HepG2 (cell line): ENCODE results near the gene RITA1. TPM values are rescaled to one million over a fixed set of nuclear protein-coding genes. Genes with fewer than 3 reads are reported as not detected.

Source experiments
- BRCA1 ChIP-seq: sonication (generic); formaldehyde crosslinking; IDR thresholded peaks from 2 replicates; pipeline ENCODE4 v1.4.0; 2020; ENCODE audit warnings: missing genetic modification reagents
- CREB1 ChIP-seq, 2 experiments: fragments of 450-650 bp in 1 of 2; IDR thresholded peaks; 2 replicates each; pipeline ENCODE4 v1.6.1; 2016 to 2017; ENCODE audit warnings: control low read depth in 1 of 2, mild to moderate bottlenecking in 1 of 2, missing compliant biosample characterization in 1 of 2, missing genetic modification characterization in 1 of 2
- ELF3 ChIP-seq: IDR thresholded peaks from 2 replicates; pipeline ENCODE4 v1.6.1; 2016; ENCODE audit warnings: missing genetic modification reagents, missing compliant biosample characterization
- HNF4G ChIP-seq, 2 experiments: sonication (generic) in 1 of 2; formaldehyde crosslinking in 1 of 2; IDR thresholded peaks; 2 replicates each; pipeline versions ENCODE4 v1.4.0 to v1.6.1; 2011 to 2020; ENCODE audit warnings: borderline replicate concordance in 2 of 2, low read depth in 2 of 2, mild to moderate bottlenecking in 2 of 2, low read length in 1 of 2, missing genetic modification reagents in 1 of 2, moderate library complexity in 1 of 2
- JUND ChIP-seq: sonication (generic); formaldehyde crosslinking; IDR thresholded peaks from 2 replicates; pipeline ENCODE4 v1.8.0; 2022; ENCODE audit warnings: mild to moderate bottlenecking, missing genetic modification reagents
- KAT7 ChIP-seq: IDR thresholded peaks from 2 replicates; pipeline ENCODE4 v1.6.1; 2018; ENCODE audit warnings: borderline replicate concordance, missing compliant biosample characterization
- MEIS2 ChIP-seq: sonication (generic); formaldehyde crosslinking; IDR thresholded peaks from 2 replicates; pipeline ENCODE4 v1.9.0; 2021; ENCODE audit warnings: mild to moderate bottlenecking, missing genetic modification reagents
- RXRA ChIP-seq: sonication (generic); formaldehyde crosslinking; IDR thresholded peaks from 2 replicates; pipeline ENCODE4 v1.5.1; 2020; ENCODE audit warnings: missing genetic modification reagents
- SCMH1 ChIP-seq: sonication (generic); formaldehyde crosslinking; IDR thresholded peaks from 2 replicates; pipeline ENCODE4 v1.9.0; 2021; ENCODE audit warnings: missing genetic modification reagents, mild to moderate bottlenecking, borderline replicate concordance
- SOX6 ChIP-seq, 2 experiments: fragments of 450-650 bp in 1 of 2; sonication (generic) in 1 of 2; formaldehyde crosslinking in 1 of 2; IDR thresholded peaks; 2 replicates each; pipeline versions ENCODE4 v1.4.0 to v1.6.1; 2017 to 2020; ENCODE audit warnings: antibody characterized with exemption in 1 of 2, mild to moderate bottlenecking in 1 of 2, missing genetic modification reagents in 1 of 2
- SPEN ChIP-seq: sonication (generic); formaldehyde crosslinking; IDR thresholded peaks from 2 replicates; pipeline ENCODE4 v1.5.1; 2020; ENCODE audit warnings: low read depth, mild to moderate bottlenecking, missing genetic modification reagents
- TCF12 ChIP-seq, 2 experiments: fragments of 450-650 bp in 1 of 2; sonication (generic) in 1 of 2; formaldehyde crosslinking in 1 of 2; IDR thresholded peaks; 2 replicates each; pipeline versions ENCODE4 v1.6.1 to v1.8.0; 2017 to 2022; ENCODE audit warnings: antibody characterized with exemption in 1 of 2, mild to moderate bottlenecking in 1 of 2, missing genetic modification reagents in 1 of 2, moderate library complexity in 1 of 2
- ZFP41 ChIP-seq: sonication (generic); formaldehyde crosslinking; IDR thresholded peaks from 2 replicates; pipeline ENCODE4 v1.4.0; 2020; ENCODE audit warnings: mild to moderate bottlenecking, missing genetic modification reagents, borderline replicate concordance
- ZNF235 ChIP-seq: sonication (generic); formaldehyde crosslinking; IDR thresholded peaks from 2 replicates; pipeline ENCODE4 v1.8.1; 2023; ENCODE audit warnings: mild to moderate bottlenecking, missing genetic modification reagents, borderline replicate concordance
- ZNF331 ChIP-seq: sonication (generic); formaldehyde crosslinking; IDR thresholded peaks from 2 replicates; pipeline ENCODE4 v1.4.0; 2020; ENCODE audit warnings: missing genetic modification reagents
- ZNF350 ChIP-seq: sonication (generic); formaldehyde crosslinking; IDR thresholded peaks from 2 replicates; pipeline ENCODE4 v1.4.0; 2020; ENCODE audit warnings: mild to moderate bottlenecking, low read depth, missing genetic modification reagents, borderline replicate concordance
- ZNF441 ChIP-seq: sonication (generic); formaldehyde crosslinking; IDR thresholded peaks from 2 replicates; pipeline ENCODE4 v1.7.0; 2021; ENCODE audit warnings: missing genetic modification reagents, borderline replicate concordance
- ZNF660 ChIP-seq: sonication (generic); formaldehyde crosslinking; IDR thresholded peaks from 2 replicates; pipeline ENCODE4 v1.5.1; 2020; ENCODE audit warnings: mild to moderate bottlenecking, low read depth, missing genetic modification reagents, borderline replicate concordance
- ZNF788 ChIP-seq: sonication (generic); formaldehyde crosslinking; IDR thresholded peaks from 2 replicates; pipeline ENCODE4 v1.5.0; 2020; ENCODE audit warnings: mild to moderate bottlenecking, missing genetic modification reagents, borderline replicate concordance
- polyA plus RNA-seq, 8 experiments: library from polyadenylated mRNA; depleted of rRNA in 3 of 8; stranded (reverse) in 7 of 8; unstranded in 1 of 8; fragments of >200 nt; fragmentation: Illumina TruSeq in 4 of 8; extraction: Trizol in 4 of 8; gene quantifications; 2 replicates each; pipeline versions ENCODE4 v1.2.1 to v1.2.3, GENCODE V29; 2011 to 2016; ENCODE audit warnings: low read depth in 4 of 8, missing spikeins in 1 of 8, mixed read lengths in 1 of 8; ENCODE audit not compliant: insufficient read depth in 1 of 8
- total RNA-seq, 5 experiments: library from RNA; depleted of rRNA; stranded (reverse); fragments of >200 nt; fragmentation: Illumina TruSeq; extraction: Trizol; gene quantifications; 2 replicates each; pipeline ENCODE4 v1.2.3, GENCODE V29; 2016; ENCODE audit warnings: low read depth in 1 of 5
- TF ChIP-seq, protein P1 (sequence below): sonication (generic); formaldehyde crosslinking; IDR thresholded peaks from 2 replicates; pipeline ENCODE4 v1.8.0; 2022; ENCODE audit warnings: low read depth, missing genetic modification reagents
- TF ChIP-seq, protein P2 (sequence below): sonication (generic); formaldehyde crosslinking; IDR thresholded peaks from 2 replicates; pipeline ENCODE4 v1.4.0; 2020; ENCODE audit warnings: missing genetic modification reagents

RITA1 gene
- total and polyA plus RNA-seq, 2 of the 13 experiments (the other 11 are each of a cell fraction or from before 2014, with no cell fraction given), result 12.4 to 28.9 TPM

DNA sequence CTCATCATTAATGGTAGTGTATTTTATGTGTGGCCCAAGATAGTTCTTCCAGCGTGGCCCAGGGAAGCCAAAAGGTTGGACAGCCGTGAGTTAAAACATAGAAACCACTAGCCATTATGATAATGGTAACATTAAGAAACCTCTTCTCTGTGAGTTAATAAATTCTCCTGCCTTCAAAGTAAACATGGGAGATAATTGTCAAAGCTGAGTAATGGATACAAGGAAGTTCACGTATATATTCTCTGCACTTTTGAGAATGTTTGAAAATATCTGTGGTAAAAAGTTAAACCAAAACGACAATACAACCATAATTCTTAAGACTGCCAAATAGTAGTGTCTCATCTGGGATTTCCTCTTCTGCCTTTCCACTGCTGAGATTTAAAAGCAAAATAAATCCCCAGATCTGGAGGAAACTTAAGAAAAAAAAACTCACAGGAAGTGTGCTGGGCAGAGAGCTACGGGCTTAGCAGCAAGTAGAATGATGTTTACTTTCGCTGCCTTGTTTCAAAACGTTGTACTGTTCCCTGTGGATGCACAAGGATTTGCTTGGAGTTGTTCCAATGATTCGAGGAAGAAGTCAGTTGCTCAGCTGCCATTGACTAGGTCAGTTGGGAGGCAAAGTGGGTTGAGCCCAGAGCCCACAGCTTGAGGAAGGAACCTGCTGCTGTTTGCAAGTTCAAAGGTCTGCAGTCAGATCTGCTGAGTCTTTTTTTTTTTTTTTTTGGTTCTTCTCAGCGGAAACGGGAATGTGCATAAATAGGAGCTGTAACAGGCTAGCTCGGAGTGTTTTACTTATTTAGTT, 37.4 kb downstream of the RITA1 start (continued):
- no peak for TF ChIP-seq ZFP41 (CRISPR knock-in tag)
- no peak for TF ChIP-seq JUND (CRISPR knock-in tag)
- TF ChIP-seq, protein P1, sequence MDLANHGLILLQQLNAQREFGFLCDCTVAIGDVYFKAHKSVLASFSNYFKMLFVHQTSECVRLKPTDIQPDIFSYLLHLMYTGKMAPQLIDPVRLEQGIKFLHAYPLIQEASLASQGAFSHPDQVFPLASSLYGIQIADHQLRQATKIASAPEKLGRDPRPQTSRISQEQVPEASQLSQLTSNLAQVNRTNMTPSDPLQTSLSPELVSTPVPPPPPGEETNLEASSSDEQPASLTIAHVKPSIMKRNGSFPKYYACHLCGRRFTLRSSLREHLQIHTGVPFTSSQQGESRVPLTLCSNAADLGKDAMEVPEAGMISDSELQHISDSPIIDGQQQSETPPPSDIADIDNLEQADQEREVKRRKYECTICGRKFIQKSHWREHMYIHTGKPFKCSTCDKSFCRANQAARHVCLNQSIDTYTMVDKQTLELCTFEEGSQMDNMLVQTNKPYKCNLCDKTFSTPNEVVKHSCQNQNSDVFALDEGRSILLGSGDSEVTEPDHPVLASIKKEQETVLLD (CRISPR knock-in tag), result no peak
- no peak for TF ChIP-seq ZNF235 (CRISPR knock-in tag)
- TF ChIP-seq KAT7 (CRISPR knock-in tag), result 0 out of 2 replicates have a peak, but pooled peaks have one; percentile 19
- no peak for TF ChIP-seq SCMH1
- TF ChIP-seq ZNF441 (CRISPR knock-in tag), result no peak
- TF ChIP-seq MEIS2 (CRISPR knock-in tag), result no peak
- TF ChIP-seq TCF12 (IDR thresholded peaks at IDR 0.05), result no peak
- TF ChIP-seq TCF12 (CRISPR knock-in tag; IDR thresholded peaks at IDR 0.05), result no peak
- TF ChIP-seq CREB1 (IDR thresholded peaks at IDR 0.05), result no peak
- TF ChIP-seq CREB1 (CRISPR knock-in tag; IDR thresholded peaks at IDR 0.05), result peak; percentile 46; the same call in 1 of the 2 replicates
- TF ChIP-seq ZNF331 (CRISPR knock-in tag), result peak; percentile 51; the same call in 1 of the 2 replicates
- no peak for TF ChIP-seq SPEN (CRISPR knock-in tag)
- peak; percentile 71 for TF ChIP-seq ELF3 (CRISPR knock-in tag)
- TF ChIP-seq RXRA (CRISPR knock-in tag), result peak; percentile 25; the same call in 1 of the 2 replicates
- TF ChIP-seq ZNF788, result no peak
- TF ChIP-seq, protein P2, sequence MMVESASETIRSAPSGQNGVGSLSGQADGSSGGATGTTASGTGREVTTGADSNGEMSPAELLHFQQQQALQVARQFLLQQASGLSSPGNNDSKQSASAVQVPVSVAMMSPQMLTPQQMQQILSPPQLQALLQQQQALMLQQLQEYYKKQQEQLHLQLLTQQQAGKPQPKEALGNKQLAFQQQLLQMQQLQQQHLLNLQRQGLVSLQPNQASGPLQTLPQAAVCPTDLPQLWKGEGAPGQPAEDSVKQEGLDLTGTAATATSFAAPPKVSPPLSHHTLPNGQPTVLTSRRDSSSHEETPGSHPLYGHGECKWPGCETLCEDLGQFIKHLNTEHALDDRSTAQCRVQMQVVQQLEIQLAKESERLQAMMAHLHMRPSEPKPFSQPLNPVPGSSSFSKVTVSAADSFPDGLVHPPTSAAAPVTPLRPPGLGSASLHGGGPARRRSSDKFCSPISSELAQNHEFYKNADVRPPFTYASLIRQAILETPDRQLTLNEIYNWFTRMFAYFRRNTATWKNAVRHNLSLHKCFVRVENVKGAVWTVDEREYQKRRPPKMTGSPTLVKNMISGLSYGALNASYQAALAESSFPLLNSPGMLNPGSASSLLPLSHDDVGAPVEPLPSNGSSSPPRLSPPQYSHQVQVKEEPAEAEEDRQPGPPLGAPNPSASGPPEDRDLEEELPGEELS (CRISPR knock-in tag), result peak; percentile 43
- no peak for TF ChIP-seq SOX6 (IDR thresholded peaks at IDR 0.05)
- peak; percentile 44; the same call in 1 of the 2 replicates for TF ChIP-seq SOX6 (CRISPR knock-in tag; IDR thresholded peaks at IDR 0.05)
- TF ChIP-seq ZNF350 (CRISPR knock-in tag), result 0 out of 2 replicates have a peak, but pooled peaks have one; percentile 32
- TF ChIP-seq HNF4G (IDR thresholded peaks at IDR 0.05; ENCODE audit: borderline replicate concordance, low read depth, low read length), result peak; percentile 82; the same call in 1 of the 2 replicates
- peak; percentile 68; the same call in 1 of the 2 replicates for TF ChIP-seq HNF4G (CRISPR knock-in tag; IDR thresholded peaks at IDR 0.05; ENCODE audit: borderline replicate concordance, low read depth)
- TF ChIP-seq ZNF660 (CRISPR knock-in tag), result no peak
- TF ChIP-seq BRCA1 (CRISPR knock-in tag), result no peak
